Hypothalamus (tissue), 51 donors: ENCODE measurements around the gene RSAD1.
A peak's percentile ranks its signal among the peaks of the same experiment; 100 is the strongest.
"Not testable (repeated sequence)": the region's sequence is repeated elsewhere in the genome, so short reads cannot be mapped to it uniquely, and the experiment has no call there.

Experiments
- DNase-seq, 51 donors: peaks; one replicate each; lab custom pipeline; 2025; lab: John Stamatoyannopoulos, UW

Gene RSAD1

GRCh38 chr17:50471009-50471905 lies 7.4 kb upstream of the RSAD1 start:
- DNase-seq: no peak

- DNase-seq: no peak
These were observed 6.4 kb upstream of the RSAD1 start for GRCh38 chr17:50472286-50472685.

GRCh38 chr17:50472761-50473161 lies 5.9 kb upstream of the RSAD1 start:
- DNase-seq: not testable (repeated sequence)

GRCh38 chr17:50473901-50474300 lies 4.8 kb upstream of the RSAD1 start:
- no peak for DNase-seq

- DNase-seq: no peak
These were observed 4.1 kb upstream of the RSAD1 start for GRCh38 chr17:50474523-50474922.

- DNase-seq: no peak
These were observed 3.3 kb upstream of the RSAD1 start for GRCh38 chr17:50475362-50475761.

GRCh38 chr17:50475775-50476544 lies 2.7 kb upstream of the RSAD1 start:
- DNase-seq: not testable (repeated sequence)

- DNase-seq: no peak
These were observed 1.9 kb upstream of the RSAD1 start for GRCh38 chr17:50476545-50477315.

- DNase-seq: no peak
These were observed 684 bp upstream of the RSAD1 start for GRCh38 chr17:50477976-50478375.

GRCh38 chr17:50479522-50480141 lies 972 bp downstream of the RSAD1 start:
- DNase-seq: peak in 37 of 51 donors; percentile 5 to 61 (median 30)

GRCh38 chr17:50480142-50480764 lies 1.6 kb downstream of the RSAD1 start:
- DNase-seq: no peak

GRCh38 chr17:50480854-50481490 lies 2.3 kb downstream of the RSAD1 start:
- DNase-seq: no peak

- no peak for DNase-seq
These were observed 3.0 kb downstream of the RSAD1 start for GRCh38 chr17:50481648-50482047.

GRCh38 chr17:50482110-50482509 lies 3.5 kb downstream of the RSAD1 start:
- DNase-seq: no peak

- peak; percentile 30 to 95 (median 81) for DNase-seq
These were observed 3.9 kb downstream of the RSAD1 start for GRCh38 chr17:50482516-50482915.

GRCh38 chr17:50483266-50483665 lies 4.6 kb downstream of the RSAD1 start:
- DNase-seq: no peak

GRCh38 chr17:50484386-50485155 lies 5.9 kb downstream of the RSAD1 start:
- no peak for DNase-seq

- DNase-seq: no peak
These were observed 8.8 kb downstream of the RSAD1 start for GRCh38 chr17:50487213-50488096.
